HL-60/S4 treated with retinoic acid at 250 ng/mL for 4 days and 3 days (cell line): Measurements from ENCODE around the gene ZNF665.
"Not testable (repeated sequence)": the region's sequence is repeated elsewhere in the genome, so short reads cannot be mapped to it uniquely, and the experiment has no call there.

Experiments
- in situ Hi-C: fragments of 300-500 bp; cut with MboI; formaldehyde crosslinking; loops from 2 replicates; pipeline ENCODE4 v1.7.0; 2022; ENCODE audit warnings: low sequenced_read_pairs

The ZNF665 gene

GRCh38 chr19:53192771-53193534 lies at the start of gene ZNF665:
TSS of gene ZNF665 (minus strand) at chr19:53193358. CDS start at chr19:53182898, 10,460 bp downstream.
- in situ Hi-C loops, result no loop called here

GRCh38 chr19:53237114-53237777 lies 44.1 kb upstream of the ZNF665 start:
- in situ Hi-C loops, result no loop called here

- in situ Hi-C loops, result no loop called here
Measured at GRCh38 chr19:53224606-53225005, 31.4 kb upstream of the ZNF665 start.

- in situ Hi-C loops, result not testable (repeated sequence)
Measured at GRCh38 chr19:53222716-53223115, 29.6 kb upstream of the ZNF665 start.

GRCh38 chr19:53212703-53213320 lies 19.7 kb upstream of the ZNF665 start:
- in situ Hi-C loops, result no loop called here

- in situ Hi-C loops, result not testable (repeated sequence)
Measured at GRCh38 chr19:53211554-53211953, 18.4 kb upstream of the ZNF665 start.

GRCh38 chr19:53196777-53197396 lies 3.7 kb upstream of the ZNF665 start:
- in situ Hi-C loops, result no loop called here

GRCh38 chr19:53195265-53195903 lies 2.2 kb upstream of the ZNF665 start:
- in situ Hi-C loops, result no loop called here

GRCh38 chr19:53193535-53194222 lies 521 bp upstream of the ZNF665 start:
- in situ Hi-C loops, result no loop called here

- in situ Hi-C loops, result no loop called here
Measured at GRCh38 chr19:53190253-53190652, 2.9 kb downstream of the ZNF665 start.

GRCh38 chr19:53189691-53190198 lies 3.4 kb downstream of the ZNF665 start:
- in situ Hi-C loops, result not testable (repeated sequence)

- in situ Hi-C loops, result not testable (repeated sequence)
Measured at GRCh38 chr19:53185155-53185882, 7.8 kb downstream of the ZNF665 start.

- in situ Hi-C loops, result no loop called here
Measured at GRCh38 chr19:53183146-53183764, 9.9 kb downstream of the ZNF665 start.

GRCh38 chr19:53182202-53182601 lies 11.0 kb downstream of the ZNF665 start:
- in situ Hi-C loops, result no loop called here

- in situ Hi-C loops, result no loop called here
Measured at GRCh38 chr19:53177986-53178385, 15.2 kb downstream of the ZNF665 start.

GRCh38 chr19:53172889-53173288 lies 20.3 kb downstream of the ZNF665 start:
- in situ Hi-C loops, result no loop called here

GRCh38 chr19:53165691-53166091 lies 27.5 kb downstream of the ZNF665 start:
- in situ Hi-C loops, result no loop called here

GRCh38 chr19:53161123-53161522 lies 32.0 kb downstream of the ZNF665 start:
- in situ Hi-C loops, result no loop called here

GRCh38 chr19:53160350-53160749 lies 32.8 kb downstream of the ZNF665 start:
- in situ Hi-C loops, result no loop called here
